Activated naive CD4-positive, alpha-beta T cell treated with anti-CD3 and anti-CD28 coated beads, Interleukin-2, amount 50 U/mL, for 72 hours (primary cell): Measurements from ENCODE around the gene CCDC24. TPM values are rescaled to one million over a fixed set of nuclear protein-coding genes. Genes with fewer than 3 reads are reported as not detected.

Source experiments
- ATAC-seq, 2 donors: fragments of 150-1000 bp; cut with Tn5 transposase; 2 replicates each; pipeline ENCODE4 v1.10.0; 2021; ENCODE audit warnings: mild to moderate bottlenecking in 2 of 2, moderate library complexity in 2 of 2
- DNase-seq, 2 donors: peaks; one replicate each; pipeline ENCODE4 v3.0.0; 2021 to 2022; ENCODE audit warnings: low spot score in 2 of 2
- H3K27ac Mint-ChIP-seq, 2 donors: one replicate each; pipeline ENCODE4 v1.8.0; 2022; ENCODE audit warnings: mild to moderate bottlenecking in 2 of 2, mixed read lengths in 2 of 2
- H3K36me3 Mint-ChIP-seq, 2 donors: one replicate each; pipeline ENCODE4 v1.8.0; 2022; ENCODE audit warnings: mixed read lengths in 2 of 2
- H3K9me3 Mint-ChIP-seq, 2 donors: one replicate each; pipeline ENCODE4 v1.8.0; 2022; ENCODE audit warnings: mixed read lengths in 2 of 2
- total RNA-seq, 2 donors: library from RNA; stranded (reverse); gene quantifications; one replicate each; pipeline ENCODE4 v1.2.3, GENCODE V29; 2022

The CCDC24 gene
- total RNA-seq, 2 donors from 2014 or later, result 1.4 to 1.8 TPM

DNA sequence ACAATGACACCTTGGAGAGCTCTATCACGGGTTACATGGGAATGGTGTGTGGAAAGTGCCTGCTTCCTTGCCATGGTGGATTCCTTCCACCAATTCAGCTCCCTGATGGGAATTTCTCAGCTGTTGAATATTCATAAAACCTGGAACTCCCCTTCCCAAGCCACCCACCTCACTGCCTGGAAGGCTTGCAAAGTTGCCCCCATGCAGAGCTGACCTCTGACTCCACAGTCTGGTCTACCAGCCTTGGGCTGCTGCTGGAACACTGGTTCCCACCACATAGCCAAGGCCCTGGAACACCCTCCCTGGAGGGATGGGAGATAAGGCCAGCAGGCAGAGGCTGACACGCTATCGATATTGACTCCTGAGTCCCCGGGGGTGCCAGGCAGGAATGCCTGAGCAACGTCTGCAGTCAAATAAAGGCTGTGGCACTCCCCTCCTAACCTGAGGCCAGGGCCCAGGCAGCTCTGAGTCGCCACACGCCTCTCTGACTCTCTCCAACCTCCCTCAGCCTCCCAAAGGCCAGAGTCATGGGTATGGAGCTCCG is 8.8 kb downstream of the CCDC24 start:
- Mint-ChIP-seq H3K36me3 (no peaks in the 10 kb centered on the region), H3K27ac (no peak overlapping the region), H3K9me3 (no peaks in the 10 kb centered on the region)
- DNase-seq, result no peak
- ATAC-seq, result no peak

DNA sequence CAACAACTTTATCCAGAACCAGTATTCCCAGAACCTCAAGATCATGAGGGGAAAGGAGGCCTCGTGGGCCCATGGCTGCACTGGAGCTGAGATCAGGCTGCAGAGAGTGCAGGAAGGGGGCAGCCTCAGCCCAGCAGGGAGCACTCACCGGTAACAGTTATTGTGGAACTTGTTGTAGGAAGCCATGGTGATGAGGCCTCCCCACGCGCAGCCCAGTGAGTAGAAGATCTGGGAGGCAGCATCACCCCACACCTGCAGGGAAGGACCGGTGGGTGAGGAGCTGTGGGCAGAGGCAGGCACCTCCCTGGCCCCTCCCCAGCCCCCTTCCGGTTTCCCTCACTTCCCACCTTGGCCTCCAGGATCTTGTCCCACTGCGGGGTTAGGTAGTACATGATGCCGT is 10.8 kb downstream of the CCDC24 start:
- no peaks in the 10 kb centered on the region for H3K9me3 Mint-ChIP-seq
- no peak for ATAC-seq
- no peak for DNase-seq
- no peaks in the 10 kb centered on the region for H3K36me3 Mint-ChIP-seq
- H3K27ac Mint-ChIP-seq, result no peak overlapping the region

DNA sequence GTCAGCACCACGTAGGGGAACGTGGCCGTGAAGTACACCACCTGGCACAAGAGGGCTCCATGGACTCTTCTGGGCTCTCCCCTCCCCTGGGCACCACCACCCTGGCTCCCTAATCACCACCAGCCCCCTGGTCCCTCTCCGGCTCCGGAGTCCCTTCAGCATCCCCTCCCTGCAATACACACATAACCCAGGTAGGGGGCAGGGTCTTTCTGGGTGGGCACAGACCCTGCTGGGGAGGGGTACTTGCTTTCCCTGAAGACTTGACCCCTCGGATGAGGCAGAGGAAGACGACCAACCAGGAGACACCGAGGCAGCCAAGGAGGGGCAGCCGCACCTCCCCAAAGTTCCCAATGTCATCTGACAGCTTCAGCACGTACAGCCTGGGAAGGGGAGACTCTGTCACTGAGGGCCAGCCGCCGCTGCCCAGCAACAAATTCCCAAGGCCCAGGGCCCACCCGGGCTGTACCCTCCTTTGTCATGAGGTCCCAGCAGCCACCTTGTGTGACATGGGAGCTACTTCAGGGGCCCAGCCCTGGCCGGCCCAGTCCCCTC is 11.3 kb downstream of the CCDC24 start:
- DNase-seq (no peak), ATAC-seq (no peak)
- no peak overlapping the region for H3K27ac Mint-ChIP-seq
- no peaks in the 10 kb centered on the region for H3K36me3 Mint-ChIP-seq
- no peaks in the 10 kb centered on the region for H3K9me3 Mint-ChIP-seq

DNA sequence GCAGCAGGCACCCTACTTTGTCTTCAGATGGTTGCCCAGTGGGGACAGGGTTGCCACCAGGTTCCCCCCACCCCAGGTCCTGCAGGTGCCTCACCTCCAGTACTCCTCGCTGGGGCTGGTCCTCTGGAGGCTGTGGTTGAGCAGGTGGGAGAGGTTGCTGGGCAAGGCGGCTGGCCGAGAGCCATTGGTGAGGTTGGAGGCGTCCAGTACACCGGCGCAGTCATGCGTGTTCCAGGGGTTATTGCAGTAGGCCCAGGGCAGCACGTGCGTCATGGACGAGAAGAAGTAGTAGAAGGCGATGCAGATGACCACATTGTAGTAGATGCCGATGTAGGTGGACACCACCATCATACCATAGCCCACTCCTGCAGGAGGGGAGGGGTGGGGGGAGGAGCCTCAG is 16.9 kb downstream of the CCDC24 start:
- no peak for ATAC-seq

DNA sequence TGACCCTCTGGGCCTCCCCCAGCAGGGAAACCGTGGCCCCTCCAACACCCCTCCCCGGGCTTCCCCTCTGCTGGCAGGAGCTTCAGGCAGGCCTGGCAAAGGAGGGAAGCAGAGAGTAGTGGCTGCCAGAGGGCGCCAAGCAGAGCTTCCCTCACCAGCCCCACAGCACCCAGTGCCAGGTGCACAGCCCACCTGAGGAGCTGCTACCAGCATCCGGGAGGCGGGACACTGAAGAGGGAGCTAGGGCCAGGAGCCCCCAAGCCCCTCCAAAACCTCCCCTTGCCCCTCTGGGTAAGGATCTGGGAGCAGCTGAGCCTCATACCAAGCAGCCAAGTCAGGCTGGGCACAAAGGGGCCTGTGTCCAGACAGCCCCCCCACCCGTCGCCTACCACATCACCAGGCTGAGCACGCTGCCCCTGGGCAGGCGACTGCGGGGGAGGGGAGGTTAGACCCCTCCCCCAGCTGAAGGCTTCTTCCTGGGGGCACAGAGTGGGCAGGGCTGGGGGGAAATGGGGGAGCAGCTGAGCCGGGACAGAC is 19.6 kb downstream of the CCDC24 start:
- ATAC-seq, result no peak
- no peak overlapping the region for H3K27ac Mint-ChIP-seq
- DNase-seq, result no peak
- no peaks in the 10 kb centered on the region for H3K9me3 Mint-ChIP-seq
- no peaks in the 10 kb centered on the region for H3K36me3 Mint-ChIP-seq

More for the DNA sequence above, 16.9 kb downstream of the CCDC24 start:
- Mint-ChIP-seq H3K36me3 (no peaks in the 10 kb centered on the region), H3K9me3 (no peaks in the 10 kb centered on the region), H3K27ac (peak overlapping the region in 1 of 2 donors; percentile 32)
- DNase-seq, result no peak

DNA sequence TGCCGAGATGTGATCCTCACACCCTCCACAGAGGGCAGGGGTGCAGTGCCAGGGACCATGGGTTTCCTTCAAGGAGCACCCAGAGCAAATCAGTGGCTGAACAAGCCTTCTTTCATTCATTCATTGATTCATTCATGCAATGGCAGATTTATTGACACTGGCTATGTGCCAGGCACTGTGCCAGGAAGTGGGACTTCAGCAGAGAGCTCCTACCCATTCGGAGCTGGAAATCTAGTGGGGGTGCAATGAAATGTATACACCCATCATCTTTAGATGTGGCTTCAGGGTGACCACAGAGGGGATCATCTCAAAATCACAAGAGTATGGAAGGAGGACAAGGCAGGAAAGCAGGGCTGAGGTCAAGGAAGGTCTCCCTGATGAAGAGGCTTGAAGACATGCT is 21.0 kb downstream of the CCDC24 start:
- H3K36me3 Mint-ChIP-seq, result no peaks in the 10 kb centered on the region
- no peaks in the 10 kb centered on the region for H3K9me3 Mint-ChIP-seq
- peak overlapping the region in 1 of 2 donors; percentile 48 for H3K27ac Mint-ChIP-seq
- no peak for ATAC-seq
- DNase-seq, result no peak

DNA sequence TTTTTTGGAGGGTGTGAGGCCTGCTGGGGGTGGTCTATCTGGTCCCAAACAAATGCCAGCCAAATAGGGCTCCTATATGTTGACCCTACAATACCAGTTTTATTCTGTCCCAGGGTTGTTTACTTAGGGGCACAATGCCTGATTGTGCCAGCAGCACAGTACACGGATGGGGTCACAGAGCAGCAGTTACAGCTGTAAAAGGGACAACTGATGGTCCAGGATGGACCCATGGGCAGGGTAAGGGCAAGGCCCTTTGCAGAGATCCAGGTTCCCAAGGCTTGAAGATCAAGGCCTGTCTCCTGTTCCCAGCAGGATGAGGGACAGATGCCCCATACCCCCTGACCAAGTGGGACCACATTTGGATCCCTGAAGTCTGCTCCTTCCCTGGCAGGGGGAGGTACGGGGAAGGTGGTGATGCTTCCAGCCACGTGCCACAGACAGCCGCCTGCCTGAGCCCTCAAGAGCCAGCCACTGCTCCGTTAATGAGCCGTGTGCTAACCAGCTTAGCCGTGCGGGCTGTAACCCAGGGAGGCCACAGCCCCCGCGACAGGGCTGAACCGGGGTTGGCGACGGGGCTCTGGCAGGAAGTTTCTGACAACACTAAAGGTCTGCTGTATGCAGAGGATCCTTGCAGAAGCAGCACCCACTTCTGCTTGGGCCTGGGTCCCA is 21.7 kb downstream of the CCDC24 start:
- no peak for ATAC-seq
- Mint-ChIP-seq H3K9me3 (no peaks in the 10 kb centered on the region), H3K36me3 (peaks cover 0 to 4% of the 10 kb centered on the region in 2 donors), H3K27ac (peak overlapping the region in 1 of 2 donors; percentile 76)
- DNase-seq, result no peak

DNA sequence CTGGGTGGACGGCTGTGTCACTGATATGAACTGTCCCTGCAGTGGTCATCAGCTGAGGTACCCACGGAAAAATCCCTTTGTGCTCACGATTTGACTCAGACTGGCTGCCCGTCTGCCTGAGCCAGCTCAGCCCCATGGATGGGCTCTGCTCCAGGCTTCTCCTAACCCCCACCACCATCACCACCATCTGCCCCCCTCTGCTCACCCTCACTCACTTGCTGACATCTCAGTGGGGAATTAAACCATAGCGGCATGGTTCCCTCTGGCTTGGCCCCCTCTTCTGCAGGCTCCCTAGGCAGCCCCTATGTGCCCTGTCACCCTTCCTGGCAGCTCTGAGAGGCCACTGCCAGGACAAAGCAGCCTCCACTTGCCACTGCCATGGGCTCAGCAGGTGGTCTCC is 22.6 kb downstream of the CCDC24 start:
- Mint-ChIP-seq H3K9me3 (no peaks in the 10 kb centered on the region), H3K36me3 (peaks cover 0 to 5% of the 10 kb centered on the region in 2 donors), H3K27ac (peak overlapping the region in 1 of 2 donors; percentile 76)
- ATAC-seq, result no peak
- no peak for DNase-seq

DNA sequence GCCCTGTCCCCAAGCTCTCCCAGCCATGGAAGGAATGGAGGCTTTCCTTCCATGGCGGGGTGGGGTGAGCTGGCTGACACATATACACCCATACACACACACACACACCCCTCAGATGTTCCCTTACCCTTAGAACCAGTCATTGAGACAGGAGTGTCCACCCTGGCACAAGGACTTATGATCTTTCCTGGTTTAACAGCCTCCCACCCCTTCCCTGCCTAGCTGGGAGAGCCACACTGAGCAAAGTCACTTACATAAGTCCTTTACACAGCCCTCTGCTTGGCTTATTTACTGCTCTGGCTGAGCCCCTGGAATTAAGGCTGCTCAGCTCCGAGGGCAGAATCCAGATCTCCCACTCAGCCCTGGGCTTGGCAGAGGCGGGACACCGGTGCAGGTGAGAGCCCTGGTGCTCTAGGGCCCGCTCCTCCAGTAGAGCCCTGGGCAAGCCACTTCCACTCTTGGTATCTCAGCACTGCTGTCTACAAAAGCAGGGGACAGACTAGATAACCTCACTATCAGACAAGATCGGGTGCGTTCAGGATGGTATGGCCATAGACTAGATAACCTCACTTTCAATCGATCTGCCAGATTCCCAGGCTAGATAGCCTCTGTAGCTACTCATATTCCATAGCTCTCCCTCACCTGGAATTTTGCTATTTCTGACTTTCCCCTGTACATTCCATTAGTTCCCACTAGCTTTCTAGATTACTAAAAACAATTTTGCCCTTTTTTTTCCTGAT is 23.1 kb downstream of the CCDC24 start:
- peak overlapping the region in 1 of 2 donors; percentile 76 for H3K27ac Mint-ChIP-seq
- no peak for ATAC-seq

DNA sequence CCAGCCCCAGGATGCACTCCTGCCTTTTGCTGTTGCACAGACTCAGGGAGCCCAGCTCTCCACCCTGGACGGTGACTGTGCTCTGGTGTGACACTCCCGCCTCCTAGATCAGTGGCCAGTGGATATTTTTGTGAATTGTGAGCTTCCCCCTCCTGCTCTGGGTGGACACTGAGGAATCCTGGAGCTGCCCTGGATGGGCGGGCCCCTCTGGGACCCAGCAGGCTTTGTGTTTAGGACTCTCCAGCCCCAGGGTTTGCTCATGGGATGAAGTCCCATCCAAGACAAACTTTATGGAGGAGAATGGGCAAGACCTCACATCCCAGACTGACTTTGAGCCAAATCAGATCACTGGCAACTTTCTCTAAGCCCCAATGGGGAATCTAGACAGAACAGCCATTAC is 23.8 kb downstream of the CCDC24 start:
- no peaks in the 10 kb centered on the region for H3K9me3 Mint-ChIP-seq
- DNase-seq, result no peak
- peaks cover 0 to 5% of the 10 kb centered on the region in 2 donors for H3K36me3 Mint-ChIP-seq
- H3K27ac Mint-ChIP-seq, result no peak overlapping the region
- ATAC-seq, result no peak

More for the DNA sequence above, 23.1 kb downstream of the CCDC24 start:
- H3K9me3 Mint-ChIP-seq, result no peaks in the 10 kb centered on the region
- H3K36me3 Mint-ChIP-seq, result peaks cover 0 to 5% of the 10 kb centered on the region in 2 donors
- DNase-seq, result no peak

DNA sequence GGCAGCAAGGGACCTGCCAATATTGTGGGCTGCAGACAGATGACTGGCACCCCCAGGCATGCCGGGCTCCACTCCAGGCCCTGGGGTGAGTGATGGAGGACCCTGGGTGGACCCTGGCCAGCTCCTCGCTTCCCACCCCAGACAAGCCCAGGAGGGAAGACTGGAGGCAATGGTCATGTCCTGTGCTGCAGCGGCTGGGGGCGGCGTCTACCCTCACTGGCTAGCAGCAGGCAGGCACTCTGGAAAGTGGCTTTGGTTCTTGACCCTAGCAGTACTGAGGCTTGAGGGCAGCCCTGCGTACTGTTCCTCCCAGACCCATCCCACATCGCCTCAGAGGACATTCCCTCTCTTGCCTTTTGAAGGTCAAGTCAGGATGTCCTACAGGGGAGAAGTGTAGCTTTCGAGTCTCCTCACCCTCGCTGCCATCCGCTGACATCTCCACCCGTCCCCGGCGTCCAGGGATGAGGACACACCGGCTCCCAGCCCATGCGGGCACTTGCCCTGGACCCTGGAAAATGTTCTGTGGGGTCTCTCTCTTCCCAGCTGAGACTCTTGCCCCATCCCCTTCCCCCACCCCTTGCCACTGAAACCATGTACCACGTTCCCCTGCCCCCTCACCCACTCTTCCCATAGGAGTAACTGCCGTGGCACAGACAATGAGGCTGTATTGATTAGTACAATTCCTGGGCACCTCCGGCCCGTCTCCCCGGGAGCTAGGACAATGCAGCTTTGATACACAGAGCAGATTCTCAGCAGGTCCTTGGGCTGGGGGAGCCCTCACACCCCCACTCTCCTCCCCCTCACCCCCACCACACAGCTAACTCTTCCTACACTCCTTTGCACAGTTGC is 24.9 kb downstream of the CCDC24 start:
- H3K36me3 Mint-ChIP-seq, result peaks cover 0 to 5% of the 10 kb centered on the region in 2 donors
- no peaks in the 10 kb centered on the region for H3K9me3 Mint-ChIP-seq
- peak overlapping the region in 1 of 2 donors; percentile 50 for H3K27ac Mint-ChIP-seq
- DNase-seq (no peak), ATAC-seq (no peak)

DNA sequence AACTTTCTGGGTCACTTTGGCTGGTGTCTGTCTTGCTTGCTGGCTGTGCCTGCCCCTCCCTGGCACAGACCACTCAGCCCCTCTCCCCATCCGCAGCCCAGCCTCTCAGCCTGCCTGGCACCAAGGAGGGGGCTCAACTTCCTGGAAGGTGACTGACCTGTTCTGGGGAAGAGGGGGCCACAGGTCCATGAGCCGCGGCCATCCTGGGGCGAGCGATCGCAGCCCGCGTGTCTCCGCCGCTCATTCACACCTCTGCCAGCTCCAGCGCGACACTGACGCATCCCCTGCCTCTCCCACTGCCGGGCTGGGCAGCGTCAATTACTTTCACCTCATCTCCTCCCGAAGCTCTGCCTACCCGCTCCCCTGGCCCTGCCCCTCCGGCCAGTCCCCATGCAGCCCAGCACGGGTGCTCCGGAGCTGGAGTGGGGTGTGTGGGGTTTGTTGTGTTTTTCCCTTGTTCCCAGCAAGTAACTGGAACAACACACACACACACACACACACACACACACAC is 25.5 kb downstream of the CCDC24 start:
- ATAC-seq (no peak), DNase-seq (no peak)
- H3K27ac Mint-ChIP-seq, result peak overlapping the region in 1 of 2 donors; percentile 50
- no peaks in the 10 kb centered on the region for H3K9me3 Mint-ChIP-seq
- H3K36me3 Mint-ChIP-seq, result peaks cover 0 to 5% of the 10 kb centered on the region in 2 donors

DNA sequence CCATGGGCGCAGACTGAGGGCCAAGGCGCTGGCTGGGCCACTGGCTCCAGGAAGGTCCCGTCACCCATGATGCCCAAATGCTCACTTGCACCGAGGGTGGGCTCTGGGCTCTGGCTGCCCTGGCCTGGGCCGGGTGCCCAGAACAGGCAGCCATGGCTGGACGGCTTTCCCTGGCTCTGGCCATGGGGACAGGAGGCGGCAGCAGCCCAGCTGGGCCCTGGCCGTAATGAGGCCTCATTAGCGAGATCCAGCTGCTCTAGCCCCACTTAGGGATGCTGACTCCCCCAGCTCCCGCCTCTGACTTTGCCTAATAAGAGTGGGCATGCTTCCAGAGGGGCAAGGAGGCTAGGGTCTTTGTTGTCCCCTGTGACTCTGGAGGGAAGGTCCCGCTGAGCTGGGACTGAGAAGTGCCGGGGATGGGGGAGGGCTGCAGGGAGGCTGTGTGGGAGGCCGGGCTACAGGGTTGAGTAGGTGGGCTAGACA is 28.1 kb downstream of the CCDC24 start:
- DNase-seq (no peak), ATAC-seq (no peak)
- peaks cover 0 to 6% of the 10 kb centered on the region in 2 donors for H3K36me3 Mint-ChIP-seq
- no peak overlapping the region for H3K27ac Mint-ChIP-seq
- no peaks in the 10 kb centered on the region for H3K9me3 Mint-ChIP-seq

DNA sequence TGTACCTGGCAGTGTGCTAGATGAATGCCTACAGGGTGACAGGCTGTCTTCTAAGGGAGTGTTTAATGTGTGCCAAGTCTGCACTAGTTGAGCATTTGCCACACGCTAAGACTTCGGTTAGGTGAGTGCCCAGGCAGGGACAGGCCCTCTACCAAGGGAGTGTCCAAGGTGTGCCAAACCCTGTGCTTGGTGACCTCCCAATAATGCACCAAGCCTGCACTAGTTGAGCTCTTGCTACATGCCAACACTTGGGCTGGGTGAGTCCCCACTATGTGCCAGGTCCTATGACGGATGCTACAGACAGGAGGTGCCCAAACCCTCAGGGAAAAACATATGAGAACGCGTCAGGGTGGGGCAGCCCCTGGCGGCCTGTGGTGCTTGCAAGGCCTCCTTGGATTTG is 29.1 kb downstream of the CCDC24 start:
- DNase-seq (no peak), ATAC-seq (no peak)
- Mint-ChIP-seq H3K36me3 (peaks cover 0 to 13% of the 10 kb centered on the region in 2 donors), H3K27ac (no peak overlapping the region), H3K9me3 (no peaks in the 10 kb centered on the region)

DNA sequence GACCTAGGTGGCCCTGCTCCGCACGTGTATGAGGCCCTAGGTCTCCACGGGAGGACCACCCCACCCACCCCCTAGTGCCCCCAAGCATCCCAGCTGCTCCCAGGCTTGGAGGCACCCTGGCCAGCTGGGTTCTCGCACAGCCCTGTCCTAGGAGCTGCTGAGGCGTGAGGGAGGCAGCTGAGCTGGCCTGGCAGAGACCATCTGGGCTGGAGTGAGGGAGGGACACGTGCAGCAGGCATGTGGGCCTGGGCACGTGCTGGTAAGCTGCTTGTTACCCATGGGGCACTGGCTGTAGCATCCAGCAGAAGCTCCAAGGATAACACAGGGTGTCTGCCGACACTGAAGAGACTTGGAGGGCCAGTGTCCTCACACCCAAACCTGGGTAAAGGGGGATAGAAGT is 29.8 kb downstream of the CCDC24 start:
- no peaks in the 10 kb centered on the region for H3K9me3 Mint-ChIP-seq
- H3K27ac Mint-ChIP-seq, result no peak overlapping the region
- ATAC-seq (no peak), DNase-seq (no peak)
- peaks cover 0 to 13% of the 10 kb centered on the region in 2 donors for H3K36me3 Mint-ChIP-seq
